K562 (cell line): Measurements from ENCODE around the gene LIMS1. TPM values are rescaled to one million over a fixed set of nuclear protein-coding genes. Genes with fewer than 3 reads are reported as not detected.

ENCODE experiments used
- CEBPB ChIP-seq: fragments of 450-650 bp; IDR thresholded peaks from 2 replicates; pipeline ENCODE4 v1.6.1; 2016; ENCODE audit warnings: missing genetic modification characterization, missing compliant biosample characterization
- CREB3 ChIP-seq: fragments of 450-650 bp; conservative IDR thresholded peaks from 2 replicates; pipeline ENCODE4 v1.6.1; 2016; ENCODE audit warnings: missing genetic modification characterization, low read depth, mild to moderate bottlenecking, missing compliant biosample characterization, moderate library complexity
- EZH2 ChIP-seq: IDR thresholded peaks from 2 replicates; pipeline ENCODE4 v1.6.1; 2012; ENCODE audit warnings: low read depth, mild to moderate bottlenecking, inconsistent platforms, low read length, borderline replicate concordance
- GABPB1 ChIP-seq: sonication (generic); formaldehyde crosslinking; IDR thresholded peaks from 2 replicates; pipeline ENCODE4 v1.8.0; 2022; ENCODE audit warnings: mild to moderate bottlenecking, missing genetic modification reagents
- GATAD2A ChIP-seq: fragments of 450-650 bp; IDR thresholded peaks from 2 replicates; pipeline ENCODE4 v1.6.1; 2017
- GTF2A2 ChIP-seq: IDR thresholded peaks from 2 replicates; pipeline ENCODE4 v1.6.1; 2016; ENCODE audit warnings: mild to moderate bottlenecking, missing genetic modification characterization, missing compliant biosample characterization
- KLF13 ChIP-seq: fragments of 450-650 bp; IDR thresholded peaks from 2 replicates; pipeline ENCODE4 v1.6.1; 2016; ENCODE audit warnings: missing genetic modification characterization, low read depth, mild to moderate bottlenecking, missing compliant biosample characterization, moderate library complexity, borderline replicate concordance
- MIER1 ChIP-seq: fragments of 450-650 bp; IDR thresholded peaks from 2 replicates; pipeline ENCODE4 v1.6.1; 2016; ENCODE audit warnings: antibody characterized with exemption, mild to moderate bottlenecking, low read depth
- MTA3 ChIP-seq: fragments of 450-650 bp; formaldehyde crosslinking; IDR thresholded peaks from 2 replicates; pipeline ENCODE4 v1.6.1; 2017; ENCODE audit warnings: mild to moderate bottlenecking, borderline replicate concordance
- NEUROD1 ChIP-seq: fragments of 150-350 bp; IDR thresholded peaks from 2 replicates; pipeline ENCODE4 v1.6.1; 2014; ENCODE audit warnings: borderline replicate concordance, low read length, low read depth; ENCODE audit not compliant: partially characterized antibody
- PCBP1 ChIP-seq: fragments of 200-400 bp; formaldehyde crosslinking; IDR thresholded peaks from 2 replicates; pipeline ENCODE4 v1.6.1; 2018; ENCODE audit warnings: mild to moderate bottlenecking, low read depth, low read length; ENCODE audit not compliant: poor library complexity, severe bottlenecking
- SIRT6 ChIP-seq: IDR thresholded peaks from one replicate; pipeline ENCODE4 v1.6.1; 2012; ENCODE audit warnings: low read depth, mild to moderate bottlenecking, control low read depth, inconsistent platforms, low read length, moderate library complexity
- TAL1 ChIP-seq: fragments of 450-650 bp; IDR thresholded peaks from 2 replicates; pipeline ENCODE4 v1.6.1; 2016; ENCODE audit warnings: mild to moderate bottlenecking
- TEAD4 ChIP-seq, 2 experiments: sonication (generic) in 1 of 2; formaldehyde crosslinking in 1 of 2; IDR thresholded peaks; 2 replicates each; pipeline versions ENCODE4 v1.6.1 to v1.8.0; 2012 to 2022; ENCODE audit warnings: borderline replicate concordance in 1 of 2, inconsistent platforms in 1 of 2, low read length in 1 of 2, mild to moderate bottlenecking in 1 of 2, missing genetic modification reagents in 1 of 2
- WHSC1 ChIP-seq: IDR thresholded peaks from one replicate; pipeline ENCODE4 v1.6.1; 2012; ENCODE audit warnings: low read length, control low read depth, inconsistent platforms
- ZBTB5 ChIP-seq: fragments of 450-650 bp; IDR thresholded peaks from 2 replicates; pipeline ENCODE4 v1.6.1; 2017; ENCODE audit warnings: antibody characterized with exemption
- ZNF263 ChIP-seq: sonication (generic); formaldehyde crosslinking; IDR thresholded peaks from 2 replicates; pipeline ENCODE4 v1.8.0; 2022; ENCODE audit warnings: mild to moderate bottlenecking, missing genetic modification reagents, borderline replicate concordance
- ZNF354B ChIP-seq: fragments of 250-450 bp; sonication (Bioruptor Pico); IDR thresholded peaks from 2 replicates; pipeline ENCODE4 v1.4.0; 2020
- ZNF384 ChIP-seq: IDR thresholded peaks from 2 replicates; pipeline ENCODE4 v1.6.1; 2012; ENCODE audit warnings: low read depth, low read length, improper control_type of control experiment
- ZNF445 ChIP-seq: fragments of 250-450 bp; sonication (Bioruptor Pico); IDR thresholded peaks from 2 replicates; pipeline ENCODE4 v1.4.0; 2020; ENCODE audit warnings: low read depth, mild to moderate bottlenecking, moderate library complexity
- ZNF589 ChIP-seq: fragments of 200-800 bp; sonication (Bioruptor generic); IDR thresholded peaks from 2 replicates; pipeline ENCODE4 v1.6.1; 2016; ENCODE audit warnings: low read depth, missing genetic modification characterization, missing compliant biosample characterization
- polyA plus RNA-seq, 8 experiments: library from polyadenylated mRNA; depleted of rRNA in 4 of 8; stranded (reverse) in 5 of 8; unstranded in 3 of 8; fragments of >200 nt; fragmentation: Nextera tagmentation in 2 of 8; fragmentation: Illumina TruSeq in 1 of 8; extraction: Ambion mirVana in 2 of 8; extraction: Trizol in 1 of 8; gene quantifications; 2 replicates each; pipeline versions ENCODE4 v1.2.1 to v1.2.3, GENCODE V29; 2011 to 2014; ENCODE audit warnings: inconsistent platforms in 1 of 8, missing spikeins in 1 of 8
- total RNA-seq, 7 experiments: library from RNA; depleted of rRNA in 6 of 7; stranded (reverse); fragments of >200 nt in 6 of 7; fragmentation: Illumina TruSeq in 2 of 7; extraction: Trizol in 2 of 7; gene quantifications; 2 replicates each; pipeline versions ENCODE4 v1.2.1 to v1.2.3, GENCODE V29; 2011 to 2021; ENCODE audit warnings: low replicate concordance in 1 of 7
- TF ChIP-seq, protein P1 (sequence below), 2 experiments: fragments of 450-650 bp; IDR thresholded peaks; 2 replicates each; pipeline ENCODE4 v1.6.1; 2016
- TF ChIP-seq, protein P2 (sequence below): fragments of 250-450 bp; sonication (Bioruptor Pico); IDR thresholded peaks from 2 replicates; pipeline ENCODE4 v1.9.0; 2021; ENCODE audit warnings: mild to moderate bottlenecking

LIMS1 gene
- total and polyA plus RNA-seq, 9 of the 15 experiments (the other 6 are each of a cell fraction or from before 2014, with no cell fraction given), result 52.8 to 134 (median 81.0) TPM

DNA sequence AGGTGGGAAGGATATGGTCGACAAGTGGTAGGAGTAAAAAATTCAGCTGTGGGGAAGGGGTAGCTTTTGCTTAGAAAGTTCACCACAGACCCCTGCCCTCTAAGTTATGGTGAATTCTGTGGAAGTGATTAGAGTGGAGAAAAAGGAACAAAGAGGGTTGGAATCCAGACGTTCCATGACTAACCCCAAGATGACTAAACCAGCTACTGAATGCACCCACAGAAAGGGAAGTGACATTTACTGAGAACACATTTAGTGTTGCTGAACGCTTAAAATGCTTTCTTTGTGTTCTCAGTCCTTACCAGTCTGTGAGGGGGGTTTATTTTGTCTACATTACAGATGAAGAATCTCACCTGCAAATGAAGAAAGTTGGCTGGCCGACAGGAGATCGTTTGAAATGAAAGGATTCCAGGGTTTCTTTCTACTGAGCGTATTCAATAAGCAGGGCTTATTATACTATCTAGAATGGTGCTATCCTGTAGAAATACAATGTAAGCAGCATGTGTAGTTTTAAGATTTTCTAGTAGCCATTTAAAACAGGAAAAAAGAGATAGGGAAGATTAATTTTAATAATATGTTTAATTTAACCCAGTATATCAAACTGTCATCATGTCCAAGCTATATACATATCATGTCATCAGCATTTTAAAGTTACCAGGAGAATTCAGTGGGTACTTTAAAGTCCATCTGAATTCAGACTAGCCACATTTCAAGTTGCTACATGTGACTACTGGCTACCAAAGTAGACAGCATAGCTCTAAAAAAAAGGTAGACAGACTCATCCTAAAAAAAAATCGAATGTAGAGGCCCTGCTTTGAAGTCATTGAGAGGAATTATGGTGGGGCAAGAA, 60.1 kb downstream of the LIMS1 start (continued):
- TF ChIP-seq ZNF589 (CRISPR knock-in tag), result no peak
- no peak for TF ChIP-seq NEUROD1
- no peak for TF ChIP-seq KLF13 (tag)
- TF ChIP-seq GATAD2A, result no peak
- no peak for TF ChIP-seq ZNF263
- TF ChIP-seq TEAD4 (IDR thresholded peaks at IDR 0.05; ENCODE audit: low read length), result peak; percentile 50; the same call in 1 of the 2 replicates
- TF ChIP-seq TEAD4 (CRISPR knock-in tag; IDR thresholded peaks at IDR 0.05; ENCODE audit: borderline replicate concordance), result no peak
- TF ChIP-seq MTA3, result no peak
- TF ChIP-seq PCBP1, result no peak
- no peak for TF ChIP-seq WHSC1
- TF ChIP-seq MIER1, result no peak
- TF ChIP-seq, protein P1, sequence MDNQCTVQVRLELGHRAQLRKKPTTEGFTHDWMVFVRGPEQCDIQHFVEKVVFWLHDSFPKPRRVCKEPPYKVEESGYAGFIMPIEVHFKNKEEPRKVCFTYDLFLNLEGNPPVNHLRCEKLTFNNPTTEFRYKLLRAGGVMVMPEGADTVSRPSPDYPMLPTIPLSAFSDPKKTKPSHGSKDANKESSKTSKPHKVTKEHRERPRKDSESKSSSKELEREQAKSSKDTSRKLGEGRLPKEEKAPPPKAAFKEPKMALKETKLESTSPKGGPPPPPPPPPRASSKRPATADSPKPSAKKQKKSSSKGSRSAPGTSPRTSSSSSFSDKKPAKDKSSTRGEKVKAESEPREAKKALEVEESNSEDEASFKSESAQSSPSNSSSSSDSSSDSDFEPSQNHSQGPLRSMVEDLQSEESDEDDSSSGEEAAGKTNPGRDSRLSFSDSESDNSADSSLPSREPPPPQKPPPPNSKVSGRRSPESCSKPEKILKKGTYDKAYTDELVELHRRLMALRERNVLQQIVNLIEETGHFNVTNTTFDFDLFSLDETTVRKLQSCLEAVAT (IDR thresholded peaks at IDR 0.05), result 0 out of 4 replicates have a peak, but pooled peaks of 1 of the 2 experiments have one; percentile 44
- TF ChIP-seq EZH2, result no peak
- TF ChIP-seq GTF2A2 (tag), result no peak
- TF ChIP-seq CREB3, result no peak
- no peak for TF ChIP-seq GABPB1 (CRISPR knock-in tag)
- no peak for TF ChIP-seq ZNF445 (CRISPR knock-in tag)
- TF ChIP-seq ZBTB5, result no peak
- no peak for TF ChIP-seq CEBPB (tag)
- no peak for TF ChIP-seq ZNF384
- no peak for TF ChIP-seq ZNF354B (CRISPR knock-in tag)
- TF ChIP-seq SIRT6, result no peak
- TF ChIP-seq, protein P2, sequence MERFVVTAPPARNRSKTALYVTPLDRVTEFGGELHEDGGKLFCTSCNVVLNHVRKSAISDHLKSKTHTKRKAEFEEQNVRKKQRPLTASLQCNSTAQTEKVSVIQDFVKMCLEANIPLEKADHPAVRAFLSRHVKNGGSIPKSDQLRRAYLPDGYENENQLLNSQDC (CRISPR knock-in tag), result no peak
- no peak; the same call in 1 of the 2 replicates for TF ChIP-seq TAL1
